HG03575 (cell line): Measurements from ENCODE around the gene TAF15.

ENCODE experiments used
- ATAC-seq: cut with Tn5 transposase; IDR thresholded peaks from one replicate; pipeline ENCODE4 v1.9.1; 2021; ENCODE audit not compliant: unreplicated experiment, insufficient number of reproducible peaks, low FRiP score; ENCODE audit errors: extremely low read depth

TAF15 gene

GRCh38 chr17:35891269-35891668 is 82.0 kb downstream of the TAF15 start:
- no peak for ATAC-seq

GRCh38 chr17:35892091-35893035 is 83.1 kb downstream of the TAF15 start:
- no peak for ATAC-seq

GRCh38 chr17:35893751-35894150 is 84.5 kb downstream of the TAF15 start:
- ATAC-seq, result no peak

GRCh38 chr17:35894206-35894605 is 84.9 kb downstream of the TAF15 start:
- ATAC-seq, result no peak

GRCh38 chr17:35895636-35896587 is 86.6 kb downstream of the TAF15 start:
- no peak for ATAC-seq
